ENCODE measurements around the gene GFER.
"Not testable (repeated sequence)": the region's sequence is repeated elsewhere in the genome, so short reads cannot be mapped to it uniquely, and the experiment has no call there.

GRCh38 chr16:2033909-2034695 lies 50.1 kb downstream of the GFER start:
- TF ChIP-seq CTCF, POLR2A (IDR thresholded peaks at IDR 0.05): not testable (repeated sequence)
